GM12878 (cell line): ENCODE results near the gene LRRC61.

Experiments
- ZNF384 ChIP-seq: IDR thresholded peaks from 2 replicates; pipeline ENCODE4 v1.6.1; 2012; ENCODE audit warnings: low read depth, mild to moderate bottlenecking, low read length, improper control_type of control experiment, borderline replicate concordance
- TF ChIP-seq, protein P1 (sequence below), 3 experiments: IDR thresholded peaks in 2 of 3; conservative IDR thresholded peaks in 1 of 3; 2 replicates each; pipeline ENCODE4 v1.5.1; 2011; ENCODE audit warnings: low read depth in 3 of 3, low read length in 3 of 3, mild to moderate bottlenecking in 3 of 3, control low read depth in 2 of 3, moderate library complexity in 2 of 3, inconsistent platforms in 1 of 3, mixed read lengths in 1 of 3; ENCODE audit not compliant: control insufficient read depth in 2 of 3, insufficient read depth in 1 of 3; ENCODE audit errors: extremely low read depth in 1 of 3

- TF ChIP-seq, protein P1, sequence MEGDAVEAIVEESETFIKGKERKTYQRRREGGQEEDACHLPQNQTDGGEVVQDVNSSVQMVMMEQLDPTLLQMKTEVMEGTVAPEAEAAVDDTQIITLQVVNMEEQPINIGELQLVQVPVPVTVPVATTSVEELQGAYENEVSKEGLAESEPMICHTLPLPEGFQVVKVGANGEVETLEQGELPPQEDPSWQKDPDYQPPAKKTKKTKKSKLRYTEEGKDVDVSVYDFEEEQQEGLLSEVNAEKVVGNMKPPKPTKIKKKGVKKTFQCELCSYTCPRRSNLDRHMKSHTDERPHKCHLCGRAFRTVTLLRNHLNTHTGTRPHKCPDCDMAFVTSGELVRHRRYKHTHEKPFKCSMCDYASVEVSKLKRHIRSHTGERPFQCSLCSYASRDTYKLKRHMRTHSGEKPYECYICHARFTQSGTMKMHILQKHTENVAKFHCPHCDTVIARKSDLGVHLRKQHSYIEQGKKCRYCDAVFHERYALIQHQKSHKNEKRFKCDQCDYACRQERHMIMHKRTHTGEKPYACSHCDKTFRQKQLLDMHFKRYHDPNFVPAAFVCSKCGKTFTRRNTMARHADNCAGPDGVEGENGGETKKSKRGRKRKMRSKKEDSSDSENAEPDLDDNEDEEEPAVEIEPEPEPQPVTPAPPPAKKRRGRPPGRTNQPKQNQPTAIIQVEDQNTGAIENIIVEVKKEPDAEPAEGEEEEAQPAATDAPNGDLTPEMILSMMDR (IDR thresholded peaks at IDR 0.05 in 2 of 3, conservative IDR thresholded peaks at IDR 0.05 in 1 of 3; ENCODE audit: control insufficient read depth in 2 of 3, extremely low read depth in 1 of 3, insufficient read depth in 1 of 3, low read depth in 3 of 3, low read length in 3 of 3): no peak
- no peak for TF ChIP-seq ZNF384
Observed at GRCh38 chr7:150313870-150314269, 9.3 kb upstream of the LRRC61 start.
